HTERT RPE-1 (cell line): ENCODE results near the gene DUS1L.

Source experiments
- in situ Hi-C: fragments of 300-500 bp; cut with MboI; formaldehyde crosslinking; loops from 4 replicates; pipeline ENCODE4 v1.14.3; 2020; ENCODE audit warnings: low sequenced_read_pairs

Gene DUS1L

DNA sequence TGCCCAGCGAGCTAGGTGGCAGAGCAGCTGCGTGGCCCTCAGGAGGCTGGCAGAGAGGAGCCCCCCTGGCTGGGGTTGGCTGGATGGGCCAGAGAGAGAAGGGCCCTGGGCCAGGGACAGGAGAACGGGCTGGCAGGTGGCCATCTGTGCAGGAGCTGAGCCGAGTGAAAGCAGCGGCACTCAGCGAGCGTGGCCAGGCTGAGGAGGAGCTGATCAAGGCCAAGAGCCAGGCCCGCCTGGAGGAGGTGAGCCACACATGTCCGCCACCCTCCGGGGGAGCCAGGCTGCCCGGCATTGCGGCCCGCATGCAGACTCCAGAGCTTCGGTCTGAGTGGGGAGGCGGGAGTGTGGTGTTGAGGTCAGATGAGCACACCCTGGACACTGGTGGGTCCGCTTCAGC is 36.2 kb downstream of the DUS1L start:
- in situ Hi-C loops, result no loop called here

GRCh38 chr17:82028966-82029365 is 36.6 kb downstream of the DUS1L start:
- in situ Hi-C loops, result no loop called here

DNA sequence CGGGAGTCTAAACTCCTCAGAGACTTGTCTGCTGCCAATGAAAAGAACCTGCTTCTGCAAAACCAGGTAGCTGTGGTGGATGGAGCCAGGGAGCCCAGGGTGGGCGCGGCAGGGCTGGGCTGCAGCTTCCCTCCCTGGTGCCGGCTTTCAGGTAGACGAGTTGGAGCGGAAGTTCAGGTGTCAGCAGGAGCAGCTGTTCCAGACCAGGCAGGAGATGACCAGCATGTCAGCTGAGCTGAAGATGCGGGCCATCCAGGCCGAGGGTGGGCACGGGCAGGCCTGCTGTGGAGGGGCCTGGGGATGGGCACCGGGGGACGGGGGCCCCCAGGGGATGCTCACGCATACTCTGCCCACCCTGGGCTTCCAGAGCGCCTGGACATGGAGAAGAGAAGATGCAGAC is 37.4 kb downstream of the DUS1L start:
- in situ Hi-C loops, result no loop called here

GRCh38 chr17:82025401-82026107 is 40.0 kb downstream of the DUS1L start:
- in situ Hi-C loops, result no loop called here

DNA sequence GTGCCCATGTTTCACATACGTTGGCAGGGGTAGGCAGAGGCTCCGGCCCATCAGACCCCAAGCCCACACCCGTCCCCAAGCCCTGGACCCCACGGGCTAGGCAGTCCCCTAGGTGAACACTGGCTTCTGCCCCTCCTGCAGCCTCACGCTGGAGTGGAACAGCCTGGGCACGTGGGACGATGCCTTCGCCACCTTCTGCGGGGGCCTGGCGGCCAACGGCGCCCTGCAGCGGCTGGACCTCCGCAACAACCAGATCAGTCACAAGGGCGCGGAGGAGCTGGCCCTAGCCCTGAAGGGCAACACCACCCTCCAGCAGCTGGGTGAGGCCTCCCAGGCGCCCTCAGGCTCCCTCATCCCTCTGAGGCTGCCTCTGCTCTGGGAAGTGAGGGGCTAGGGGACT is 40.7 kb downstream of the DUS1L start:
- in situ Hi-C loops, result no loop called here

- in situ Hi-C loops, result no loop called here
Observed at GRCh38 chr17:82023447-82024241, 42.0 kb downstream of the DUS1L start.

GRCh38 chr17:82022981-82023446 is 42.6 kb downstream of the DUS1L start, which contains the start of gene LRRC45:
TSS of gene LRRC45 (plus strand) at chr17:82023305. CDS start at chr17:82023644, 339 bp downstream.
- in situ Hi-C loops, result no loop called here

GRCh38 chr17:82022310-82022980 is 43.2 kb downstream of the DUS1L start, which contains the start of gene CENPX:
TSS of gene CENPX (minus strand) at chr17:82022878. CDS start at chr17:82022861, 17 bp downstream.
- in situ Hi-C loops, result no loop called here

DNA sequence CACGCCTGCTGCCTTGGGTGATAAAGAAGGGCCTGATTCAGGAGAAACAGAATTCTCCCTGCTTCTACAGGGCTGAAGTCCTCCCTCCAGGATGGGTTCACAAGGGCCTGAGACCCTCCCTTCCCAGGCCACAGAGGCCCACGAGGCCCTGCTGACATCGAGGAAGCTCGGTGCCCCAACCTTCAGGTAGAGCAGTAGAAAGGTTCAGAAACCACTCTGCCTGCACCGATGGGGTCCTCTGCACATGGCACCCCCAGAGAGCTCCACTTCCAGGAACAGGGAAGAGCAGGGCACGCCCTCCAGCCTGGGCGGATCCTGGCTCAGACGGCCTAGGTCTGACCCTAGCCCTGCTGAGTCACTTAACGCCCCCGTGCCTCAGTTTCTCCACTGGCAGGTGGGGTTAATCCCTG is 43.7 kb downstream of the DUS1L start:
- in situ Hi-C loops, result no loop called here

DNA sequence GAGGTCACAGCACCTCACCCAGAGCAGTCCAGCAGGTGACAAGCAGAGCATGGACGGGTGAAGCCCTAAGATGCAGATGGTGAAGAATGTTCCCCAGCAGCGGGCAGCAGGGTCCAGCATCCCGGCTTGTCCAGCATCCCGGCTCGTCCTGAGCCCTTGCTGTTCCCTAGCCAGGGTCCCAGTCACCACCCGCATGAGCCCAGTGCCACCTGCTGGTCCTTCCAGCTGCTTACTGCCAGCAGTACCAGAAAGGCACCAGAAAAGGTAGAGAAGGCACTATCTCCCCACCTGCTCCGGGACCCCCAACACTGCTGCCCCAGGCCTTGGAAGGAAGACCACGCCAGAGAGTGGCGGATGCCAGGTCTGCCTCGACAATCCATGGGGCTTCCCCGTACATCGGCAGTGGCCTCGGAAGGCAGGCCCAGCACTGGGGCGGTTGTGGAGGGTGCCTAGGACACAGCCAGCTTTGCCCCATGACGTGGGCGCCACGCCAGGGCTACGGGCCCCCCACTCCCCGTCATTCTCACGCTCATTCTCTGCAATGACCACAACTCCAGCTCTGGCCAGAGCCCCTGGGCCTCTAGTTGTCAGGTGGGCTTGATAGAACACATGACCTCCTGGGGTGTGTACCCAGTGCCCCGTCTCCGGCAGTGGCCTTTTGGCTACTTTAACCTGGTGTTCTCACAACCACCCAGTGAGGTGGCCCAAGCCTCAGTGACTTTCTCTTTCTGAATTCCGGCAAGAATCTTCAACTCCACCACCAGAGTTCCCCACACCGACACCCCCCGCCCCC is 44.3 kb downstream of the DUS1L start:
- in situ Hi-C loops, result no loop called here

GRCh38 chr17:82020572-82021106 is 45.0 kb downstream of the DUS1L start:
- in situ Hi-C loops, result no loop called here

GRCh38 chr17:82019690-82020571 is 45.7 kb downstream of the DUS1L start:
- in situ Hi-C loops, result no loop called here

- in situ Hi-C loops, result no loop called here
Observed at GRCh38 chr17:82018989-82019689, 46.5 kb downstream of the DUS1L start.

- in situ Hi-C loops, result no loop called here
Observed at GRCh38 chr17:82018152-82018988, 47.2 kb downstream of the DUS1L start.

DNA sequence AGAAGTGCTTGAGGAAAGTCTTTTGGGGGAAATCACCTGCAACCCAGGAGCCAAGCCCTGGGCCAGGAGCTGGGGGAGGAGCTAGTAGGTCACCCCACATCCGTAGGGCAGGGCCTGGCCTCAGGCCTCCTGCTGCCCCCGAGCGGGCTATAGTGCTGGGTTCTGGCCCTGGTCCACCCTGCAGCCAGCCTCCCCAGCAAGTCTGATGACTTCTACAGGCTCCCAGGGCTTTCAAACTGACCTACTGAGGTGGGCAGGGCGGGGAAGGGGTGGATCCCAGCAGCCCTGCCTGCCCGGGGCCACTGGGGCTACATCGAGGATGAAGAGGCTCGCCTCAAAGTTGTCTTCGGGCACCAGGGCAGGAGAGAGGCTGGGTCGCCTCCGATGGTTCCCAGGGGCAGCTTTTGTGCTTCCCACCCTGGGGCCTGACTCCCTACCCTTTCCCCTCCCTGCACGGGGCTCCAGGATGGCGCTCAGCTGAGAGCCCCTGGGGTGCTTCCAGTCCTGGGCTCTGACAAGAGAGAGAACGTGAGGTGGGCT is 47.9 kb downstream of the DUS1L start:
- in situ Hi-C loops, result no loop called here

DNA sequence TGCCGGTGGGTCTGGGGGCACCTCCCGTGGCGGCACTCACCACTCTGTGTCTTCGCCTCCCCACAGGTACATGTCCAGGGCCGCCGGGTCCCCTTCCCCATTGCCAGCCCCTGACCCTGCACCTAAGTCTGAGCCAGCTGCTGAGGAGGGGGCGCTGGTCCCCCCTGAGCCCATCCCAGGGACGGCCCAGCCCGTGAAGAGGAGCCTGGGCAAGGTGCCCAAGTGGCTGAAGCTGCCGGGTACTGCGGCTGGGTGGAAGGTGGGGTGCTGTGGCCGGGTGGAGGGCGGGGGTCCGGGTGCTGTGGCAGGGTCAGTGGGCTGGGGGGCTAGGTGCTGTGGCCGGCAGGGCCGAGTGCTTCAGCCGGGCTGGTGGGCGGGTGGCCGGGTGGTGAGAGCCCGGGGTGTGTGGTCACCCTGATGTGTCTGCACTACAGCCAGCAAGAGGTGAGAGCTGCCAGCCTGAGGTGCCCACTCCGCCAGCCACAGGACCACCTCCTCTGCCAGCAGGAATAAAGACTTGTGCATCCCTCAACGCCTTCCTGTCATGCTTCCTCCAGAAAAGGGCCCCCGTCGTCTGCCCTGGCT is 48.6 kb downstream of the DUS1L start:
- in situ Hi-C loops, result no loop called here
